CD14-positive monocyte (primary cell): ENCODE measurements around the gene NSF. TPM values are rescaled to one million over a fixed set of nuclear protein-coding genes. Genes with fewer than 3 reads are reported as not detected.

Source experiments
- DNase-seq, 3 donors: peaks; one replicate each; pipeline ENCODE4 v3.0.0-alpha.2; 2011 to 2022
- H2AFZ ChIP-seq: 2 replicates; pipeline ENCODE4 v1.6.0; 2012; ENCODE audit warnings: mild to moderate bottlenecking, low read depth, low read length, inconsistent platforms; ENCODE audit not compliant: insufficient read depth, poor library complexity, severe bottlenecking
- H3K27ac ChIP-seq, 2 donors: 1 replicate in 1 of 2; 2 replicates in 1 of 2; pipeline ENCODE4 v1.5.1; 2012 to 2013; ENCODE audit warnings: low read length in 2 of 2, control low read depth in 1 of 2, inconsistent platforms in 1 of 2, low read depth in 1 of 2, mild to moderate bottlenecking in 1 of 2
- H3K27me3 ChIP-seq, 2 donors: one replicate each; pipeline versions ENCODE4 v1.6.0 to v1.6.1; 2011 to 2013; ENCODE audit warnings: low read length in 2 of 2; ENCODE audit not compliant: control insufficient read depth in 2 of 2, insufficient read depth in 2 of 2
- H3K36me3 ChIP-seq, 2 donors: replicated peaks in 1 of 2; 1 replicate in 1 of 2; 2 replicates in 1 of 2; pipeline versions ENCODE4 v1.5.1 to v1.6.1; 2012 to 2013; ENCODE audit warnings: low read length in 2 of 2, control low read depth in 1 of 2, inconsistent platforms in 1 of 2, mild to moderate bottlenecking in 1 of 2; ENCODE audit not compliant: insufficient read depth in 2 of 2, control insufficient read depth in 1 of 2
- H3K4me1 ChIP-seq, 2 donors: 1 replicate in 1 of 2; 2 replicates in 1 of 2; pipeline versions ENCODE4 v1.5.1 to v1.6.1; 2012 to 2013; ENCODE audit warnings: low read length in 2 of 2, control low read depth in 1 of 2, inconsistent platforms in 1 of 2, mild to moderate bottlenecking in 1 of 2, moderate library complexity in 1 of 2; ENCODE audit not compliant: insufficient read depth in 2 of 2, control insufficient read depth in 1 of 2
- H3K4me2 ChIP-seq: replicated peaks from 2 replicates; pipeline ENCODE3; 2012; ENCODE audit warnings: low read length, moderate library complexity, mild to moderate bottlenecking; ENCODE audit not compliant: poor library complexity, severe bottlenecking; ENCODE audit errors: extremely low read depth
- H3K4me3 ChIP-seq, 3 experiments: fragments of 200-600 bp in 1 of 3; sonication (generic) in 1 of 3; replicated peaks in 1 of 3; 1 replicate in 2 of 3; 2 replicates in 1 of 3; pipeline ENCODE4 v1.5.1; 2011 to 2013; ENCODE audit warnings: low read length in 3 of 3, mild to moderate bottlenecking in 3 of 3, control low read depth in 2 of 3, low read depth in 2 of 3, inconsistent platforms in 1 of 3, moderate library complexity in 1 of 3
- H3K79me2 ChIP-seq: 2 replicates; pipeline ENCODE4 v1.6.0; 2012; ENCODE audit warnings: mild to moderate bottlenecking, control low read depth, inconsistent platforms, low read length, moderate library complexity; ENCODE audit not compliant: insufficient read depth
- H3K9ac ChIP-seq: 2 replicates; pipeline ENCODE4 v1.6.0; 2017; ENCODE audit warnings: low read length, mild to moderate bottlenecking; ENCODE audit not compliant: insufficient read depth, poor library complexity, severe bottlenecking
- H3K9me3 ChIP-seq, 2 donors: replicated peaks in 1 of 2; 1 replicate in 1 of 2; 2 replicates in 1 of 2; pipeline versions ENCODE4 v1.5.1 to v1.6.1; 2012 to 2013; ENCODE audit warnings: low read length in 2 of 2, control low read depth in 1 of 2; ENCODE audit not compliant: control insufficient read depth in 1 of 2, insufficient read depth in 1 of 2
- H4K20me1 ChIP-seq: 2 replicates; pipeline ENCODE4 v1.6.0; 2012; ENCODE audit warnings: mild to moderate bottlenecking, low read length, control low read depth, moderate library complexity; ENCODE audit not compliant: insufficient read depth
- H3K27ac Mint-ChIP-seq, 7 donors: one replicate each; pipeline ENCODE4 v1.8.0; 2020; ENCODE audit warnings: mild to moderate bottlenecking in 7 of 7, mixed read lengths in 7 of 7, moderate library complexity in 6 of 7, inconsistent platforms in 2 of 7
- H3K27me3 Mint-ChIP-seq, 3 donors: one replicate each; pipeline ENCODE4 v1.8.0; 2021 to 2022; ENCODE audit warnings: low read depth in 3 of 3, mild to moderate bottlenecking in 3 of 3, mixed read lengths in 3 of 3, moderate library complexity in 3 of 3, inconsistent platforms in 1 of 3
- H3K36me3 Mint-ChIP-seq, 2 donors: one replicate each; pipeline ENCODE4 v1.8.0; 2020; ENCODE audit warnings: mixed read lengths in 2 of 2, inconsistent platforms in 1 of 2, mild to moderate bottlenecking in 1 of 2
- H3K4me1 Mint-ChIP-seq: one replicate; pipeline ENCODE4 v1.8.0; 2020; ENCODE audit warnings: mild to moderate bottlenecking, mixed read lengths
- H3K4me3 Mint-ChIP-seq, 2 donors: one replicate each; pipeline ENCODE4 v1.8.0; 2020; ENCODE audit warnings: mild to moderate bottlenecking in 2 of 2, mixed read lengths in 2 of 2, moderate library complexity in 1 of 2
- H3K9me3 Mint-ChIP-seq, 7 donors: one replicate each; pipeline ENCODE4 v1.8.0; 2020 to 2022; ENCODE audit warnings: mixed read lengths in 7 of 7, mild to moderate bottlenecking in 6 of 7, moderate library complexity in 6 of 7, inconsistent platforms in 2 of 7
- CTCF ChIP-seq: fragments of 200-600 bp; IDR thresholded peaks from one replicate; pipeline ENCODE4 v1.8.0; 2022; ENCODE audit warnings: antibody characterized with exemption, mild to moderate bottlenecking
- WGBS: methylation state at CpG from one replicate; pipeline ENCODE4 v1.1.5; 2013; ENCODE audit warnings: missing lambda C conversion rate; ENCODE audit not compliant: insufficient coverage; 5-methylcytosine and 5-hydroxymethylcytosine counted together
- intact Hi-C, 2 donors: fragments of 100-400 bp; cut with micrococcal nuclease; formaldehyde crosslinking; loops; one replicate each; pipeline versions ENCODE4 v1.15.0 to v1.15.1; 2023
- polyA plus RNA-seq, 3 donors: library from polyadenylated mRNA; depleted of rRNA in 1 of 3; unstranded in 2 of 3; stranded (reverse) in 1 of 3; fragments of 300-500 nt in 2 of 3; fragments of >200 nt in 1 of 3; fragmentation: Illumina TruSeq in 2 of 3; gene quantifications; 1 replicate in 2 of 3; 2 replicates in 1 of 3; pipeline ENCODE4 v1.2.3, GENCODE V29; 2012 to 2021

Gene NSF
- polyA plus RNA-seq, 3 donors, result 22.5 to 63.2 (median 58.0) TPM

- Mint-ChIP-seq H3K9me3 (peaks cover 0 to 9% (median 4%) of the 10 kb centered on the region in 7 donors), H3K4me3 (no peak overlapping the region), H3K36me3 (no peaks in the 10 kb centered on the region), H3K27me3 (peaks cover 42 to 63% (median 50%) of the 10 kb centered on the region in 3 donors), H3K4me1 (peaks cover 8% of the 10 kb centered on the region), H3K27ac (no peak overlapping the region)
- 78% methylated on average over 10 of the region's 12 CpGs for WGBS
- no peaks in the 10 kb centered on the region for H3K36me3 ChIP-seq
- intact Hi-C loops, result no loop called here
- no peak overlapping the region for H3K27ac ChIP-seq
- H3K79me2 ChIP-seq, result no peaks in the 10 kb centered on the region
- H3K4me3 ChIP-seq, result no peak overlapping the region
- no peak overlapping the region for H2AFZ ChIP-seq
- H3K4me2 ChIP-seq, result no peak overlapping the region
- no peaks in the 10 kb centered on the region for H4K20me1 ChIP-seq
- no peak for TF ChIP-seq CTCF
- H3K27me3 ChIP-seq, result peaks cover 17 to 36% of the 10 kb centered on the region in 2 donors
- H3K9me3 ChIP-seq, result peaks cover 0 to 4% of the 10 kb centered on the region in 2 donors
- peaks cover 5 to 7% of the 10 kb centered on the region in 2 donors for H3K4me1 ChIP-seq
- H3K9ac ChIP-seq, result no peak overlapping the region
- DNase-seq, result no peak
Measured at GRCh38 chr17:46776298-46777005, 186.0 kb downstream of the NSF start.

GRCh38 chr17:46777943-46778915, 187.8 kb downstream of the NSF start:
- H3K9ac ChIP-seq, result no peak overlapping the region
- no peak overlapping the region for H2AFZ ChIP-seq
- intact Hi-C loops, result no loop called here
- peaks cover 28 to 49% (median 36%) of the 10 kb centered on the region in 3 donors for H3K27me3 Mint-ChIP-seq
- no peak for DNase-seq
- no peaks in the 10 kb centered on the region for H3K9me3 ChIP-seq
- peaks cover 5 to 22% of the 10 kb centered on the region in 2 donors for H3K27me3 ChIP-seq
- H3K4me2 ChIP-seq, result no peak overlapping the region
- H3K4me3 ChIP-seq, result no peak overlapping the region
- TF ChIP-seq CTCF, result no peak
- no peak overlapping the region for H3K4me3 Mint-ChIP-seq
- no peak overlapping the region for H3K27ac ChIP-seq
- H3K36me3 Mint-ChIP-seq, result no peaks in the 10 kb centered on the region
- H3K79me2 ChIP-seq, result no peaks in the 10 kb centered on the region
- no peaks in the 10 kb centered on the region for H4K20me1 ChIP-seq
- WGBS, result 89% methylated on average over 19 of the region's 23 CpGs
- H3K9me3 Mint-ChIP-seq, result peaks cover 0 to 1% (median 0%) of the 10 kb centered on the region in 7 donors
- no peaks in the 10 kb centered on the region for H3K36me3 ChIP-seq
- H3K4me1 Mint-ChIP-seq, result no peaks in the 10 kb centered on the region
- H3K4me1 ChIP-seq, result no peaks in the 10 kb centered on the region
- peak overlapping the region in 1 of 7 donors; percentile 73 for H3K27ac Mint-ChIP-seq
